T-helper 2 cell (primary cell): ENCODE results near the gene RAB14.

ENCODE experiments used
- DNase-seq, 5 experiments: peaks; one replicate each; pipeline versions ENCODE4 v3.0.0 to v3.0.0-alpha.2; 2012 to 2022

The RAB14 gene

GRCh38 chr9:121218357-121219027, 16.8 kb upstream of the RAB14 start:
- DNase-seq: no peak

GRCh38 chr9:121217609-121218292, 16.1 kb upstream of the RAB14 start:
- DNase-seq: peak in 1 of 5 experiments; percentile 36

GRCh38 chr9:121216271-121216805, 14.7 kb upstream of the RAB14 start:
- DNase-seq: no peak

- DNase-seq: no peak
Observed at GRCh38 chr9:121214005-121214404, 12.3 kb upstream of the RAB14 start.

- DNase-seq: peak; percentile 14 to 71 (median 46)
Observed at GRCh38 chr9:121213136-121213806, 11.6 kb upstream of the RAB14 start.

- DNase-seq: peak in 1 of 5 experiments; percentile 56
Observed at GRCh38 chr9:121210536-121210935, 8.9 kb upstream of the RAB14 start.

GRCh38 chr9:121207371-121207940, 5.8 kb upstream of the RAB14 start:
- peak in 1 of 5 experiments; percentile 76 for DNase-seq

- peak in 1 of 5 experiments; percentile 53 for DNase-seq
Observed at GRCh38 chr9:121206516-121207370, 5.1 kb upstream of the RAB14 start.

- no peak for DNase-seq
Observed at GRCh38 chr9:121204611-121205010, 2.9 kb upstream of the RAB14 start.

GRCh38 chr9:121204121-121204520, 2.5 kb upstream of the RAB14 start:
- peak in 1 of 5 experiments; percentile 47 for DNase-seq

- peak; percentile 29 to 64 (median 49) for DNase-seq
Observed at GRCh38 chr9:121201045-121201737, 478 bp downstream of the RAB14 start.

GRCh38 chr9:121200356-121200755, 1.3 kb downstream of the RAB14 start:
- no peak for DNase-seq

- peak in 1 of 5 experiments; percentile 30 for DNase-seq
Observed at GRCh38 chr9:121199921-121200320, 1.7 kb downstream of the RAB14 start.

- DNase-seq: no peak
Observed at GRCh38 chr9:121198512-121199042, 3.1 kb downstream of the RAB14 start.

- DNase-seq: no peak
Observed at GRCh38 chr9:121197132-121197531, 4.5 kb downstream of the RAB14 start.

GRCh38 chr9:121196389-121196788, 5.3 kb downstream of the RAB14 start:
- no peak for DNase-seq

GRCh38 chr9:121194730-121195129, 6.9 kb downstream of the RAB14 start:
- no peak for DNase-seq

GRCh38 chr9:121192959-121193640, 8.6 kb downstream of the RAB14 start:
- no peak for DNase-seq

GRCh38 chr9:121192518-121192917, 9.2 kb downstream of the RAB14 start:
- DNase-seq: no peak

- no peak for DNase-seq
Observed at GRCh38 chr9:121191235-121191634, 10.4 kb downstream of the RAB14 start.

- DNase-seq: no peak
Observed at GRCh38 chr9:121189660-121190059, 12.0 kb downstream of the RAB14 start.
